K562 (cell line): ENCODE measurements around the gene SPACA9.

Experiments used
- CBFB ChIP-seq: sonication (generic); formaldehyde crosslinking; IDR thresholded peaks from 2 replicates; pipeline ENCODE4 v1.4.0; 2020; ENCODE audit warnings: mild to moderate bottlenecking, missing genetic modification reagents
- CEBPB ChIP-seq: fragments of 450-650 bp; IDR thresholded peaks from 2 replicates; pipeline ENCODE4 v1.6.1; 2016; ENCODE audit warnings: missing genetic modification characterization, missing compliant biosample characterization
- POLR2A ChIP-seq: fragments of 450-650 bp; conservative IDR thresholded peaks from 2 replicates; pipeline ENCODE4 v1.6.1; 2016
- SAP30 ChIP-seq: fragments of 200-600 bp; sonication (generic); IDR thresholded peaks from 2 replicates; pipeline ENCODE4 v1.6.1; 2012; ENCODE audit warnings: borderline replicate concordance, low read depth, mild to moderate bottlenecking, moderate library complexity, low read length, control low read depth, inconsistent platforms; ENCODE audit not compliant: insufficient read depth, poor library complexity, severe bottlenecking
- TGIF2 ChIP-seq: sonication (generic); formaldehyde crosslinking; IDR thresholded peaks from 2 replicates; pipeline ENCODE4 v1.8.1; 2022; ENCODE audit warnings: mild to moderate bottlenecking, missing genetic modification reagents, moderate library complexity
- ZNF217 ChIP-seq: sonication (generic); formaldehyde crosslinking; IDR thresholded peaks from 2 replicates; pipeline ENCODE4 v1.8.0; 2022; ENCODE audit warnings: mild to moderate bottlenecking, missing genetic modification reagents
- TF ChIP-seq, protein P1 (sequence below): fragments of 450-650 bp; formaldehyde crosslinking; IDR thresholded peaks from 2 replicates; pipeline ENCODE4 v1.4.0; 2022; ENCODE audit warnings: missing genetic modification characterization

DNA sequence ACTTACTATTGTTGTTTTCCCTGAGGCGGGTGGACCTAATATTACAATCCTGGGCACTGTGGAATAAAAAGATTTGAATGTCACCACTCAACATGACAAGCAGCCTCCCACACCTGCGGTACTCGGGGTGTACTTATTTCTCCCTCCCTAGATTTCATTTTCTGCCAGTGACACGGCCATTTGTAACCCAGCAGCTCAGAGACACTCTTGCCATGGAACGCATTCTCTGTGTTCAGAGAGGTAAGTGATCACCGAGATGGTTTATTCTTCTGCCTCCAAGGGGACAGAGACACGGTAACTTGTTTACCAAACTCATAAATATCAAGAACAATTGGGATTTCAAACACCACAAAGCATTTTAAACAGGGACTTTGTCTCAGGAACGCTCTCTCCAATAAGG, 11.8 kb upstream of the SPACA9 start:
- TF ChIP-seq, protein P1, sequence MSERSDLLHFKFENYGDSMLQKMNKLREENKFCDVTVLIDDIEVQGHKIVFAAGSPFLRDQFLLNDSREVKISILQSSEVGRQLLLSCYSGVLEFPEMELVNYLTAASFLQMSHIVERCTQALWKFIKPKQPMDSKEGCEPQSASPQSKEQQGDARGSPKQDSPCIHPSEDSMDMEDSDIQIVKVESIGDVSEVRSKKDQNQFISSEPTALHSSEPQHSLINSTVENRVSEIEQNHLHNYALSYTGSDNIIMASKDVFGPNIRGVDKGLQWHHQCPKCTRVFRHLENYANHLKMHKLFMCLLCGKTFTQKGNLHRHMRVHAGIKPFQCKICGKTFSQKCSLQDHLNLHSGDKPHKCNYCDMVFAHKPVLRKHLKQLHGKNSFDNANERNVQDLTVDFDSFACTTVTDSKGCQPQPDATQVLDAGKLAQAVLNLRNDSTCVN (CRISPR knock-in tag) = no peak
- TF ChIP-seq POLR2A = no peak
- no peak for TF ChIP-seq CEBPB (tag)
- no peak for TF ChIP-seq TGIF2 (CRISPR knock-in tag)
- no peak for TF ChIP-seq CBFB (CRISPR knock-in tag)
- no peak for TF ChIP-seq SAP30
- TF ChIP-seq ZNF217 = no peak
